Upper lobe of left lung (tissue), 6 donors: Measurements from ENCODE around the gene ZNF77. TPM values are rescaled to one million over a fixed set of nuclear protein-coding genes. Genes with fewer than 3 reads are reported as not detected.
A peak's percentile ranks its signal among the peaks of the same experiment; 100 is the strongest.
"Not testable (repeated sequence)": the region's sequence is repeated elsewhere in the genome, so short reads cannot be mapped to it uniquely, and the experiment has no call there.

Source experiments
- ATAC-seq, 2 donors: fragments of 200-7000 bp; cut with Tn5 transposase; one replicate each; pipeline ENCODE4 v1.9.1; 2022; ENCODE audit warnings: mild to moderate bottlenecking in 2 of 2, moderate library complexity in 2 of 2; ENCODE audit not compliant: low FRiP score in 2 of 2
- DNase-seq, 2 donors: peaks; one replicate each; pipeline ENCODE4 v3.0.0-alpha.2; 2019 to 2020
- H3K27ac ChIP-seq, 4 donors: fragments of 200-600 bp; sonication (generic); one replicate each; pipeline ENCODE4 v1.5.1; 2016 to 2019
- H3K27me3 ChIP-seq, 4 donors: fragments of 200-600 bp; sonication (generic); one replicate each; pipeline ENCODE4 v1.5.1; 2017 to 2019
- H3K36me3 ChIP-seq, 4 donors: fragments of 200-600 bp; sonication (generic); one replicate each; pipeline ENCODE4 v1.5.1; 2016 to 2019
- H3K4me1 ChIP-seq, 4 donors: fragments of 200-600 bp; sonication (generic); one replicate each; pipeline ENCODE4 v1.5.1; 2018 to 2019
- H3K4me3 ChIP-seq, 4 donors: fragments of 200-600 bp; sonication (generic); one replicate each; pipeline ENCODE4 v1.5.1; 2017 to 2019; ENCODE audit warnings: mild to moderate bottlenecking in 2 of 4, moderate library complexity in 1 of 4
- H3K9me3 ChIP-seq, 4 donors: fragments of 200-600 bp; sonication (generic); one replicate each; pipeline ENCODE4 v1.5.1; 2018 to 2019
- EP300 ChIP-seq, 4 donors: sonication (generic); formaldehyde crosslinking; IDR thresholded peaks; one replicate each; pipeline ENCODE4 v1.5.1; 2017; ENCODE audit warnings: antibody characterized with exemption in 4 of 4, control low read depth in 2 of 4
- POLR2A ChIP-seq, 4 donors: fragments of 450-650 bp; IDR thresholded peaks; one replicate each; pipeline ENCODE4 v1.5.1; 2016 to 2017; ENCODE audit warnings: antibody characterized with exemption in 4 of 4, mild to moderate bottlenecking in 2 of 4
- POLR2AphosphoS5 ChIP-seq, 2 donors: sonication (generic); formaldehyde crosslinking; IDR thresholded peaks; one replicate each; pipeline ENCODE4 v1.5.1; 2017; ENCODE audit warnings: antibody characterized with exemption in 2 of 2
- WGBS, 2 donors: methylation state at CpG; one replicate each; pipeline ENCODE4 v1.1.5; 2017 to 2018; 5-methylcytosine and 5-hydroxymethylcytosine counted together
- total RNA-seq, 6 donors: library from RNA; depleted of rRNA in 4 of 6; stranded (reverse); fragments of >200 nt in 4 of 6; gene quantifications; one replicate each; pipeline versions ENCODE4 v1.1.0 to v1.2.1, GENCODE V29; 2016 to 2021
- TF ChIP-seq, protein P1 (sequence below), 6 experiments: fragments of 450-650 bp in 4 of 6; fragments of 200-600 bp in 2 of 6; sonication (generic) in 2 of 6; IDR thresholded peaks; one replicate each; pipeline ENCODE4 v1.5.1; 2016 to 2019; ENCODE audit warnings: antibody characterized with exemption in 6 of 6
- donor health status: DM: no; HTN: no; CAD: no; lungs with moderate emphysema.
- donor health status: DM: no; HTN: yes; CAD: no; lungs with severe emphysema.

ZNF77 gene
- total RNA-seq, 6 donors from 2014 or later, result 3.1 to 7.3 (median 4.6) TPM

DNA sequence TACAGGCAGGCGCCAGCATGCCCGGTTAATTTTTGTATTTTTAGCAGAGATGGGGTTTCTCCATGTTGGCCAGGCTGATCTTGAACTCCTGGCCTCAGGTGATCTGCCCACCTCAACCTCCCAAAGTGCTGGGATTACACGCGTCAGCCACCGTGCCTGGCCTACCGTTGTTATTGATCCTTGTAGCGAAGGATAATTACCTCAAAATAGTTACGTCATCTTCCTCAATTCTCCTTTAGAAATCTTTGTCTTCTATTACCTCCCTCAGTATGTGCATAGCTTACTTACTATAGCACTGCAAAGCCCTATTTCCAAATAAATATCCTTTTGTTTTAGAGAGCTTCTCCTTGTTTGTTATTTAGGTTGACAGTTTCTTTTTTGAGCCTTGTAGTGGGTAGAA, 23.2 kb upstream of the ZNF77 start:
- no peaks in the 10 kb centered on the region for H3K27me3 ChIP-seq
- no peak overlapping the region for H3K27ac ChIP-seq
- H3K9me3 ChIP-seq, result no peaks in the 10 kb centered on the region
- H3K4me3 ChIP-seq, result no peak overlapping the region
- DNase-seq, result no peak
- peaks cover 43 to 48% (median 46%) of the 10 kb centered on the region in 4 donors for H3K4me1 ChIP-seq
- 79 to 92% methylated on average over 8 of the region's 8 CpGs for WGBS, 2 donors
- H3K36me3 ChIP-seq, result no peaks in the 10 kb centered on the region
- TF ChIP-seq POLR2AphosphoS5 (IDR thresholded peaks at IDR 0.05), result no peak
- no peak for TF ChIP-seq POLR2A (IDR thresholded peaks at IDR 0.05)
- ATAC-seq, result no peak

DNA sequence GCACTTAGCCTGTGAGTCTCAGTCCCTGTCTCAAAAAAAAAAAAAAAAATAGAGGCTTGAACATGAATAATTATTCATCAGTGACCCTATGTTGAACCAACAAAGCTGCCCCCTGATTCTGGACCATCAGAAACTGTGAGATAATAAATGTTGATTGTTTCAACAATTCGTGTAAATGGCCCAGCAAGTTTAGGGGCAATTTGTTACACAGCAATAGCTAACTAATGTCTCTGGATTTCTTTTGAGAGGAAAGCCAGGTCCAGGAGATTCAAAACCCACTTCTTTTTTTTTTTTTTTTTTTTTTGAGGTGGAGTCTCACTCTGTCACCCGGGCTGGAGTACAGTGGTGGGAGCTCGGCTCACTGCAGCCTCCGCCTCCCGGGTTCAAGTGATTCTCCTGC, 20.1 kb upstream of the ZNF77 start:
- TF ChIP-seq, protein P1, sequence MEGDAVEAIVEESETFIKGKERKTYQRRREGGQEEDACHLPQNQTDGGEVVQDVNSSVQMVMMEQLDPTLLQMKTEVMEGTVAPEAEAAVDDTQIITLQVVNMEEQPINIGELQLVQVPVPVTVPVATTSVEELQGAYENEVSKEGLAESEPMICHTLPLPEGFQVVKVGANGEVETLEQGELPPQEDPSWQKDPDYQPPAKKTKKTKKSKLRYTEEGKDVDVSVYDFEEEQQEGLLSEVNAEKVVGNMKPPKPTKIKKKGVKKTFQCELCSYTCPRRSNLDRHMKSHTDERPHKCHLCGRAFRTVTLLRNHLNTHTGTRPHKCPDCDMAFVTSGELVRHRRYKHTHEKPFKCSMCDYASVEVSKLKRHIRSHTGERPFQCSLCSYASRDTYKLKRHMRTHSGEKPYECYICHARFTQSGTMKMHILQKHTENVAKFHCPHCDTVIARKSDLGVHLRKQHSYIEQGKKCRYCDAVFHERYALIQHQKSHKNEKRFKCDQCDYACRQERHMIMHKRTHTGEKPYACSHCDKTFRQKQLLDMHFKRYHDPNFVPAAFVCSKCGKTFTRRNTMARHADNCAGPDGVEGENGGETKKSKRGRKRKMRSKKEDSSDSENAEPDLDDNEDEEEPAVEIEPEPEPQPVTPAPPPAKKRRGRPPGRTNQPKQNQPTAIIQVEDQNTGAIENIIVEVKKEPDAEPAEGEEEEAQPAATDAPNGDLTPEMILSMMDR (IDR thresholded peaks at IDR 0.05), result no peak
- no peak for TF ChIP-seq POLR2AphosphoS5 (IDR thresholded peaks at IDR 0.05)
- no peak for TF ChIP-seq EP300 (IDR thresholded peaks at IDR 0.05)
- no peak for TF ChIP-seq POLR2A (IDR thresholded peaks at IDR 0.05)
- DNase-seq, result no peak
- H3K27me3 ChIP-seq, result no peaks in the 10 kb centered on the region
- no peaks in the 10 kb centered on the region for H3K9me3 ChIP-seq
- no peak overlapping the region for H3K4me3 ChIP-seq
- peaks cover 16 to 25% (median 18%) of the 10 kb centered on the region in 4 donors for H3K4me1 ChIP-seq
- 97% methylated on average over 5 of the region's 5 CpGs for WGBS, 2 donors
- no peaks in the 10 kb centered on the region for H3K36me3 ChIP-seq
- no peak for ATAC-seq
- no peak overlapping the region for H3K27ac ChIP-seq

DNA sequence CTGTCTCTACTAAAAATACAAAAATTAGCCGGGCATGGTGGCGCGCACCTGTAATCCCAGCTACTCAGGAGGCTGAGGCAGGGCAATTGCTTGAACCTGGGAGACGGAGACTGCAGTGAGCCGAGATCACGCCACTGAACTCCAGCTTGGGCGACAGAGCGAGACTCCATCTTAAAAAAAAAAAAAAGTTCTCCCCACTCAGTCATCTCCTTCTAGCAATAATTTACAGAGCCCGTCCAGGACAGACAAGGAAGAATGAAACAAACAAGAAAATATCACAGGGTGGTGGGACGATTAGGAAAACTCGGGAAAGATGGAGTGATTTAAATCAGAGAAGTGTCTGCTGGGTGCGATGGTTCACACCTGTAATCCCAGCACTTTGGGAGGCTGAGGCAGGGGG, 18.9 kb upstream of the ZNF77 start:
- not testable (repeated sequence) for H3K36me3 ChIP-seq, H3K4me3 ChIP-seq, H3K27ac ChIP-seq, ATAC-seq, H3K27me3 ChIP-seq, H3K9me3 ChIP-seq, DNase-seq
- H3K4me1 ChIP-seq, result peaks cover 5 to 13% (median 8%) of the 10 kb centered on the region in 4 donors
- 88 to 92% methylated on average over 12 of the region's 12 CpGs for WGBS, 2 donors

DNA sequence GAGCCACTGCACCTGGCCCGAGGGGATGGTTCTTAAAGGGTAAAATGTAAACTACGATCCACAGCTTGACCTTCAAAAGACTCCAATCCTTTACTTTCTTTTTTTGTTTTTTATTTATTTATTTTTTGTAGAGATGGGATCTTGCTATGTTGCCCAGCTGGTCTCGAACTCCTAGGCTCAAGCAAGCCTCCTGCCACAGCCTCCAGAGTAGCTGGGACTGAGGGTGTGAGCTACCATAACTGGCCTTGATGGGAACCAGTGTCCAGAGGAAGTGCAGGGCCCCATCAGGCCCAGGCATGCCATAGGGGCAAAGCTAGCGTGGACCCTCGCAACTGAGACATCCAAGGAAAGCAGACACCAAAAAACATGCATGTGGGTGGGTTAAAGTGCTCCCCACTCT, 18.4 kb upstream of the ZNF77 start:
- TF ChIP-seq, protein P1 (IDR thresholded peaks at IDR 0.05), result no peak
- no peak for TF ChIP-seq POLR2A (IDR thresholded peaks at IDR 0.05)
- TF ChIP-seq EP300 (IDR thresholded peaks at IDR 0.05), result no peak
- no peak for TF ChIP-seq POLR2AphosphoS5 (IDR thresholded peaks at IDR 0.05)
- ATAC-seq, result no peak
- no peak overlapping the region for H3K27ac ChIP-seq
- no peaks in the 10 kb centered on the region for H3K36me3 ChIP-seq
- peaks cover 0 to 8% (median 3%) of the 10 kb centered on the region in 4 donors for H3K4me1 ChIP-seq
- no peaks in the 10 kb centered on the region for H3K9me3 ChIP-seq
- DNase-seq, result no peak
- WGBS, 2 donors, result 91 to 96% methylated on average over 4 to 5 of the region's 5 CpGs
- no peaks in the 10 kb centered on the region for H3K27me3 ChIP-seq
- no peak overlapping the region for H3K4me3 ChIP-seq

DNA sequence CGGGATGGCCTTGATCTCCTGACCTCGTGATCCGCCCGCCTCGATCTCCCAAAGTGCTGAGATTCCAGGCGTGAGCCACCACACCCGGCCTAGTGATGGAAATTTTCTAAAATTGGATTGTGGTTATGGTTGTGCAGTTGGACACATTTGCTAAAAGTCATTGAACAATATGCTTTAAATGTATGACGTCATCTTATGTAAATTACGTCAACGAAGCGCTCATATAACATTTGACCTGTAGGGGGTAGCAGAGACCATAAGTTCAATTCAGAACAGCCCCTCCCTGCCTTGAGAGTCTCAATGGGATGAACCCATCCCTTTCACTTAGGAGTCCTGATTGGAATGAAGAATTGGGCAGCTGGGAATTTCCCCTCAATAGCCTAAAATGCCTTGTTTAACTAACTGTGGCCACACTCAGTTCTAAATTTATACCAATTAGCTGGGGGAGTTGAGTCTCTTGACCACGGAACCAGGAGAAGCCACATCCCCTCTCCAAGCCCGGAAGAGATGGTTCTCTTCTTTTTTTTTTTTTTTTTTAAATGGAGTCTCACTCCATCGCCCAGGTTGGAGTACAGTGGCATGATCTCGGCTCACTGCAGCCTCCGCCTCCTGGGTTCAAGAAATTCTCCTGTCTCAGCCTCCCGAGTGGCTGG, 17.4 kb upstream of the ZNF77 start:
- TF ChIP-seq, protein P1 (IDR thresholded peaks at IDR 0.05), result peak; percentile 40 to 97 (median 92)
- TF ChIP-seq POLR2AphosphoS5 (IDR thresholded peaks at IDR 0.05) (peak in 1 of 2 donors; percentile 22), EP300 (IDR thresholded peaks at IDR 0.05) (no peak)
- Histone ChIP-seq H3K9me3 (no peaks in the 10 kb centered on the region), H3K27me3 (no peaks in the 10 kb centered on the region), H3K4me3 (peak overlapping the region in 1 of 4 donors; percentile 29), H3K4me1 (peaks cover 0 to 6% (median 2%) of the 10 kb centered on the region in 4 donors), H3K27ac (no peak overlapping the region), H3K36me3 (no peaks in the 10 kb centered on the region)
- 28 to 41% methylated on average over 13 to 17 of the region's 17 CpGs for WGBS, 2 donors
- peak; percentile 83 to 95 for ATAC-seq
- DNase-seq, result no peak

DNA sequence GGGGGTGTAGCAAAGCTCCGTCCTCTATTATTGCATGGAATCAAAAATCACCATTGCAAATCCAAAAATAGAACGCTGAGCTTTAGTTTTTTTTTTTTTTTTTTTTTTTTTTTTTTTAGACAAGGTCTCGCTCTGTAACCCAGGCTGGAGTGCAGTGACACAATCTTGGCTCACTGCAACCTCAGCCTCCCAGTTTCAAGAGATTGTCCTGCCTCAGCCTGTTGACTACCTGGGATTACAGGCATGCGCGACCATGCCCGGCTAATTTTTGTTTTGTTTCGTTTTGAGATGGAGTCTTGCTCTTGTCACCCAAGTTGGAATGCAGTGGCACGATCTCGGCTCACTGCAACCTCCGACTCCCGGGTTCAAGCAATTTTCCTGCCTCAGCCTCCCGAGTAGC, 15.3 kb upstream of the ZNF77 start:
- Histone ChIP-seq H3K27me3 (no peaks in the 10 kb centered on the region), H3K9me3 (no peaks in the 10 kb centered on the region), H3K4me3 (no peak overlapping the region), H3K4me1 (peaks cover 0 to 6% (median 2%) of the 10 kb centered on the region in 4 donors), H3K36me3 (no peaks in the 10 kb centered on the region), H3K27ac (no peak overlapping the region)
- WGBS, 2 donors, result 88 to 93% methylated on average over 12 of the region's 12 CpGs
- TF ChIP-seq POLR2A (IDR thresholded peaks at IDR 0.05), result no peak
- TF ChIP-seq, protein P1 (IDR thresholded peaks at IDR 0.05), result no peak
- no peak for TF ChIP-seq EP300 (IDR thresholded peaks at IDR 0.05)
- no peak for TF ChIP-seq POLR2AphosphoS5 (IDR thresholded peaks at IDR 0.05)
- ATAC-seq (no peak), DNase-seq (no peak)
